KMS-11 (cell line): ENCODE data around the gene UBR4.

Experiments used
- H2AFZ ChIP-seq: fragments of 200-600 bp; sonication (generic); 2 replicates; pipeline ENCODE4 v1.6.1; 2016; ENCODE audit warnings: antibody characterized with exemption, mixed run types, low read depth
- H3K27ac ChIP-seq: fragments of 200-600 bp; sonication (generic); 2 replicates; pipeline ENCODE4 v1.6.1; 2016; ENCODE audit warnings: mild to moderate bottlenecking, mixed run types
- H3K27me3 ChIP-seq: fragments of 200-600 bp; sonication (generic); 2 replicates; pipeline ENCODE4 v1.6.1; 2017; ENCODE audit warnings: mild to moderate bottlenecking, low read depth, mixed run types, moderate library complexity; ENCODE audit not compliant: insufficient read depth
- H3K36me3 ChIP-seq: fragments of 200-600 bp; sonication (generic); 2 replicates; pipeline ENCODE4 v1.6.1; 2017; ENCODE audit warnings: mild to moderate bottlenecking, mixed run types; ENCODE audit not compliant: insufficient read depth
- H3K4me1 ChIP-seq: fragments of 200-600 bp; sonication (generic); 2 replicates; pipeline ENCODE4 v1.6.1; 2016; ENCODE audit warnings: mild to moderate bottlenecking, low read depth, mixed run types; ENCODE audit not compliant: poor library complexity, severe bottlenecking
- H3K4me2 ChIP-seq: fragments of 200-600 bp; sonication (generic); 2 replicates; pipeline ENCODE4 v1.7.0; 2016; ENCODE audit warnings: mild to moderate bottlenecking, mixed run types
- H3K4me3 ChIP-seq: fragments of 200-600 bp; sonication (generic); IDR thresholded peaks from 2 replicates; pipeline ENCODE4 v1.6.1; 2017; ENCODE audit warnings: low read depth, low read length, mixed read lengths; ENCODE audit not compliant: insufficient read depth
- H3K79me2 ChIP-seq: fragments of 200-600 bp; sonication (generic); 2 replicates; pipeline ENCODE4 v1.6.1; 2016; ENCODE audit warnings: low read depth, mixed run types; ENCODE audit not compliant: insufficient read depth
- H3K9ac ChIP-seq: fragments of 200-600 bp; sonication (generic); 2 replicates; pipeline ENCODE4 v1.6.1; 2016; ENCODE audit warnings: mild to moderate bottlenecking, mixed run types
- H4K20me1 ChIP-seq: fragments of 200-600 bp; sonication (generic); 2 replicates; pipeline ENCODE4 v1.6.1; 2016; ENCODE audit warnings: mild to moderate bottlenecking, mixed run types; ENCODE audit not compliant: insufficient read depth
- CTCF ChIP-seq: fragments of 200-600 bp; sonication (generic); conservative IDR thresholded peaks from 2 replicates; pipeline ENCODE4 v1.6.1; 2017; ENCODE audit warnings: low read depth, mild to moderate bottlenecking, antibody characterized with exemption, low read length, moderate library complexity, mixed read lengths

The UBR4 gene

GRCh38 chr1:19191811-19192210 is 18.3 kb downstream of the UBR4 start:
- H3K27ac ChIP-seq: no peak overlapping the region
- H3K4me2 ChIP-seq: no peak overlapping the region
- H3K4me1 ChIP-seq: no peaks in the 10 kb centered on the region
- H4K20me1 ChIP-seq: no peaks in the 10 kb centered on the region
- no peak overlapping the region for H2AFZ ChIP-seq
- no peaks in the 10 kb centered on the region for H3K27me3 ChIP-seq
- peaks cover 5% of the 10 kb centered on the region; the same call in 1 of the 2 replicates for H3K36me3 ChIP-seq
- no peak overlapping the region for H3K4me3 ChIP-seq
- H3K9ac ChIP-seq: no peak overlapping the region
- H3K79me2 ChIP-seq: no peaks in the 10 kb centered on the region
- no peak for TF ChIP-seq CTCF

- H3K36me3 ChIP-seq: peaks cover 13% of the 10 kb centered on the region; the same call in 1 of the 2 replicates
- no peaks in the 10 kb centered on the region for H3K4me1 ChIP-seq
- H4K20me1 ChIP-seq: no peaks in the 10 kb centered on the region
- H3K27me3 ChIP-seq: no peaks in the 10 kb centered on the region
- TF ChIP-seq CTCF: no peak
- no peak overlapping the region for H3K27ac ChIP-seq
- no peak overlapping the region for H3K4me2 ChIP-seq
- no peak overlapping the region for H2AFZ ChIP-seq
- H3K79me2 ChIP-seq: no peaks in the 10 kb centered on the region
- H3K4me3 ChIP-seq: no peak overlapping the region
- no peak overlapping the region for H3K9ac ChIP-seq
Measured at GRCh38 chr1:19190468-19190867, 19.6 kb downstream of the UBR4 start.

- H3K4me1 ChIP-seq: no peaks in the 10 kb centered on the region
- H3K27ac ChIP-seq: no peak overlapping the region
- no peaks in the 10 kb centered on the region for H3K27me3 ChIP-seq
- no peak overlapping the region for H3K4me2 ChIP-seq
- H3K79me2 ChIP-seq: no peaks in the 10 kb centered on the region
- H3K36me3 ChIP-seq: peaks cover 11% of the 10 kb centered on the region; the same call in 1 of the 2 replicates
- no peaks in the 10 kb centered on the region for H4K20me1 ChIP-seq
- no peak for TF ChIP-seq CTCF
- no peak overlapping the region for H3K9ac ChIP-seq
- H2AFZ ChIP-seq: no peak overlapping the region
- H3K4me3 ChIP-seq: no peak overlapping the region
Measured at GRCh38 chr1:19189270-19189669, 20.8 kb downstream of the UBR4 start.

- peaks cover 13% of the 10 kb centered on the region; the same call in 1 of the 2 replicates for H3K36me3 ChIP-seq
- TF ChIP-seq CTCF: no peak
- no peaks in the 10 kb centered on the region for H3K79me2 ChIP-seq
- H3K4me3 ChIP-seq: no peak overlapping the region
- H3K4me2 ChIP-seq: no peak overlapping the region
- no peak overlapping the region for H2AFZ ChIP-seq
- no peak overlapping the region for H3K27ac ChIP-seq
- H3K9ac ChIP-seq: no peak overlapping the region
- H4K20me1 ChIP-seq: no peaks in the 10 kb centered on the region
- H3K27me3 ChIP-seq: no peaks in the 10 kb centered on the region
- no peaks in the 10 kb centered on the region for H3K4me1 ChIP-seq
Measured at GRCh38 chr1:19187852-19188251, 22.2 kb downstream of the UBR4 start.

GRCh38 chr1:19186001-19186400 is 24.1 kb downstream of the UBR4 start:
- no peak for TF ChIP-seq CTCF
- Histone ChIP-seq H3K4me2 (no peak overlapping the region), H3K27ac (no peak overlapping the region), H3K4me1 (no peaks in the 10 kb centered on the region), H3K9ac (no peak overlapping the region), H4K20me1 (no peaks in the 10 kb centered on the region), H3K4me3 (no peak overlapping the region), H3K27me3 (no peaks in the 10 kb centered on the region), H3K36me3 (peaks cover 13% of the 10 kb centered on the region; the same call in 1 of the 2 replicates), H3K79me2 (no peaks in the 10 kb centered on the region), H2AFZ (no peak overlapping the region)
